GM12865 (cell line): Measurements from ENCODE around the gene SPEF1.

Experiments
- DNase-seq: peaks from one replicate; pipeline ENCODE4 v3.0.0; 2010; ENCODE audit warnings: low read depth
- H3K4me3 ChIP-seq: 2 replicates; pipeline ENCODE4 v1.5.1; 2011; ENCODE audit warnings: mild to moderate bottlenecking, low read depth, low read length, control low read depth
- TF ChIP-seq, protein P1 (sequence below): IDR thresholded peaks from 2 replicates; pipeline ENCODE4 v1.5.1; 2011; ENCODE audit warnings: low read length, control low read depth, low read depth, inconsistent platforms; ENCODE audit not compliant: insufficient read depth; ENCODE audit errors: missing control alignments

SPEF1 gene

GRCh38 chr20:3739926-3740451 is 41.3 kb downstream of the SPEF1 start:
- no peak overlapping the region for H3K4me3 ChIP-seq

DNA sequence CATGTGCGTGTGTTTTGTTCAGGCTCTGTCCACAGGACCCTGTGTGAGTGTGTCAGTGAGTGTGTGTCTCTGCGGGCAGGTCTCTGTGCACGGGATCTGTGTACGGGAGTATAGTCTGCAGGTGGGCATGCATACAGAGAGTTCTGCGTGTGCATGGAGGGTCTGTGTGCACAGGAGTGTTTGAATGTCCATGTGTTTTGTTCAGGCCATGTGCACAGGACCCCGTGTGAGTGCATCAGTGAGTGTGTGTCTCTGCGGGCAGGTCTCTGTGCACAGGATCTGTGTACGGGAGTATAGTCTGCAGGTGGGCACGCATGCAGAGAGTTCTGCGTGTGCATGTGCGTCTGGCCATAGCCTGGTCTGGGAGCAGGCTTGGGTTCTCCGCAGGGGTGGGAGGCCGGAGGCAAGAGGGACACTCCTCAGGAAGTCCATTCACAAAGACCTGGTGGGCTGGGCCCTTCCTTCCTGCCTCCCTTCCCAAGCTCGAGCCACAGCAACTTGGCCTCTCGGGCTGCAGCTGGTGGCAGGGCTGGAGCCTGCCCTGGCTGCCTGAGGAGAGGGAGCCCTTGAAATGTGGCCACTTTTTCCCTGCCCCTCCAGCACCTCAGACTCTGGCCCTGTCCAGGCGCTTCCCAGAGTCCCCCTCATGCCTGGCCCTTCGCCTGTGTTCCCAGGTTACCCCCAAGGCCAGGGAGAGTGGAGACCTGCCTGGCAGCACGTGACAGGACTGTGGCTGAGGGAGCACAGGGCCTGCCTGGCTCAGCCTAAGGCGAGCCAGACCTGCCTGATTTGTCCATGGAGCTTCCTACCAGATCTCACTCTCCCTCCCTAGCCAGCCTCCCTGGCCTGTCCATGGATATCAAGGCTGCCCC is 42.0 kb downstream of the SPEF1 start:
- TF ChIP-seq, protein P1, sequence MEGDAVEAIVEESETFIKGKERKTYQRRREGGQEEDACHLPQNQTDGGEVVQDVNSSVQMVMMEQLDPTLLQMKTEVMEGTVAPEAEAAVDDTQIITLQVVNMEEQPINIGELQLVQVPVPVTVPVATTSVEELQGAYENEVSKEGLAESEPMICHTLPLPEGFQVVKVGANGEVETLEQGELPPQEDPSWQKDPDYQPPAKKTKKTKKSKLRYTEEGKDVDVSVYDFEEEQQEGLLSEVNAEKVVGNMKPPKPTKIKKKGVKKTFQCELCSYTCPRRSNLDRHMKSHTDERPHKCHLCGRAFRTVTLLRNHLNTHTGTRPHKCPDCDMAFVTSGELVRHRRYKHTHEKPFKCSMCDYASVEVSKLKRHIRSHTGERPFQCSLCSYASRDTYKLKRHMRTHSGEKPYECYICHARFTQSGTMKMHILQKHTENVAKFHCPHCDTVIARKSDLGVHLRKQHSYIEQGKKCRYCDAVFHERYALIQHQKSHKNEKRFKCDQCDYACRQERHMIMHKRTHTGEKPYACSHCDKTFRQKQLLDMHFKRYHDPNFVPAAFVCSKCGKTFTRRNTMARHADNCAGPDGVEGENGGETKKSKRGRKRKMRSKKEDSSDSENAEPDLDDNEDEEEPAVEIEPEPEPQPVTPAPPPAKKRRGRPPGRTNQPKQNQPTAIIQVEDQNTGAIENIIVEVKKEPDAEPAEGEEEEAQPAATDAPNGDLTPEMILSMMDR, result no peak
- DNase-seq, result no peak
- no peak overlapping the region for H3K4me3 ChIP-seq

More at GRCh38 chr20:3739926-3740451, 41.3 kb downstream of the SPEF1 start:
- TF ChIP-seq, protein P1, result no peak
- DNase-seq, result no peak

DNA sequence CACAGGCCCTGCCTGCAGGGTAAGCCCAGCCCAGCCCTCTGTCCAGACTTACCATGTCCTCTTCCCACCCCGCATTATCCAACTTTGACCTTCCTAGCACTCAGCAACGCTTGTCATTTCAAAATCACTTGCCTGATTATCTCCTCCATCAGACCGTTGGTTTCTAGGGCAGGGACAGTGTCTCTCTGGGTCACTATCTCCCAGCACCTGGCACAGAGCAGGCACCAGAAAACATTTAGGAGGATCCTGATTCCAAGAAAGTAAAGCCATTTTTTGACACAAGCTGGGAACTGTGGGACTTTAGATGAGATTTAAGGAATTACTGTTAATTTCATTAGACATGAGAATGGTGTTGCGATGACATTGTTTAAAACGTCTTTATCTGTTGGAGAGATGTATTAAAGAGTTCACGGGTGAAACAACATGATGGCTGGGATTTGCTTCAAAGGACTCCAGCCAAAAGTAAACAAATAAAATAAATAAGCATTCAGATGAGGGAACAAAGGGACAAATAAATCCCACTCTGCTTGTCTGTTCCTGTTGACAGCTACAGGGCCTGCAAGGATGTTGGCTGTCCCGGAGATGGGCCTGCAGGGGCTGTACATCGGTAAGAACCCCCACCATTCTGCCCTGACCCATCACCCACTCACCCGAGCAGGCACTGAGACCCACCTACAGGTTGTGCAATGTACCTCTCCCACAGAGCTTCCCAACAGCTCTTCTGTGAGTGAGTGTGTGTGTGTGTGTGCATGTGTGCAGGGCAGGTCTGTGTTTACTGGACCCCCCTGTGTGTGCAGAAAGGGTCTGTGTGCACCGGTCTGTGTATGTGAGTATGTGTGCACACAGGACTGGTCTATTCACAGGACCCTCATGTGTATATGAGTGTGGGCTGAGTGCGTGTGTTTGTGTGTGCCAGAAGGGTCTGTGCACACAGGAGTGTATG is 42.9 kb downstream of the SPEF1 start:
- DNase-seq, result no peak
- TF ChIP-seq, protein P1, result no peak
- H3K4me3 ChIP-seq, result no peak overlapping the region

DNA sequence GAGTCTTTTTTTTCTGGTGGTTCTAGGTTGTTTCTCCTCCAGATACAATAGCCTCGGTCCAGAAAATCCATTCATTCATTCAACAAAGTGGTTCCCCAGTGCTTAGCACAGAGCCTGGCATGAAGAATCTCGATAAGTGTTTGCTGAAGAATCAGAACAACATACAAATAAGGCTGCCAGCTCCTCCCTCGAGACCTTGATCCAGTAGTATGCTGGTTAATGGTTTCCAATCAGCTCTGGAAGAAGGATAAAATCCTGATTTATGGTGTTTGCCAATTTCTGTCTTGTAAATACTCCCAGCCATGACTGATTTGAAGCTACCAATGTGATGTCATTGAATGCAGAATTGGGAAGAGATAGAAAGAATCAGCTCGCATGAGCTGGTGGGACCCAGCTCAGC is 45.5 kb downstream of the SPEF1 start:
- H3K4me3 ChIP-seq, result no peak overlapping the region
- no peak for DNase-seq
- TF ChIP-seq, protein P1, result no peak

- TF ChIP-seq, protein P1, result no peak
- DNase-seq, result no peak
Observed at GRCh38 chr20:3734111-3734843, 47.0 kb downstream of the SPEF1 start.

More at GRCh38 chr20:3734111-3734843, 47.0 kb downstream of the SPEF1 start:
- H3K4me3 ChIP-seq, result no peak overlapping the region
